EH (cell line): ENCODE data around the gene RGS7.
"Not testable (repeated sequence)": the region's sequence is repeated elsewhere in the genome, so short reads cannot be mapped to it uniquely, and the experiment has no call there.

Experiments
- DNase-seq: peaks from one replicate; pipeline ENCODE4 v3.0.0-alpha.2; 2015; ENCODE audit warnings: low read depth

Gene RGS7

DNA sequence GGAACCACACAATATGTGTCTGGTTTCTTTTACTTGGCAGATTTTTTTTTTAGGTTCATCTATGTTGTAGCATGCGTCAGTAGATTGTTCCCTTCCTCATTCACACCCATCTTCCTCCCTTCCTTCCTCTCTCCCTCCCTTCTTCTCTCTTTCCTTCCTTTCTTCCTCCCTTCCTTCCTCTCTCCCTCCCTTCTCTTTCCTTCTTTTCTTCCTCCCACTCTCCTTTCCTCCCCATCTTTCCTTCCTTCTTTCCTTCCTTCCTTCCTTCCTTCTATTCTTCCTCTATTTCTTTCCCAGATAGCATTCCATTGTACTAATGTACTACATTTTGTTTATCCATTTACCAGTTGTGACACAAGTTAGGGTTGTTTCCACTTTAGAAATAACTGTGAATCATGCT is 218.0 kb downstream of the RGS7 start:
- no peak for DNase-seq

- DNase-seq: no peak
These were observed 218.8 kb downstream of the RGS7 start for GRCh38 chr1:241138248-241138647.

GRCh38 chr1:241136389-241136788 is 220.6 kb downstream of the RGS7 start:
- no peak for DNase-seq

GRCh38 chr1:241131636-241132194 is 225.3 kb downstream of the RGS7 start:
- no peak for DNase-seq

DNA sequence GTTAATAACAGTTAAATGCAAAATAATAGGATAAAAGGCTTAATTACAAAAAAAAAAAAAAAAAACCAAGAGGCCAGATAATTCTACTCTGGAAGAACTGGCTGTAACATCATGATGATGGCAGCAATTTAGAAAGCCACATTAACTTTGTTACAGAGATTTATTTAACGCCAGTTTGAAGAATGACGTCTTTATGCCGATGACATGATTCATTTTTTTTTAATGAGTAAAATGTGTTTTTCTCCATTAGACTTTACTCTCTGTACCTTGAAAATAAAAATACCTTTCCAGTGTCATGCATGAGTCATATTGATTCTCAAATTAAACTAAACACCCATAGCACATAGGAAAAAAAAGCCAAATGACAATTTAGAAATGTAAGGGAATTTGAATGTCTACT is 226.1 kb downstream of the RGS7 start:
- peak; percentile 19 for DNase-seq

DNA sequence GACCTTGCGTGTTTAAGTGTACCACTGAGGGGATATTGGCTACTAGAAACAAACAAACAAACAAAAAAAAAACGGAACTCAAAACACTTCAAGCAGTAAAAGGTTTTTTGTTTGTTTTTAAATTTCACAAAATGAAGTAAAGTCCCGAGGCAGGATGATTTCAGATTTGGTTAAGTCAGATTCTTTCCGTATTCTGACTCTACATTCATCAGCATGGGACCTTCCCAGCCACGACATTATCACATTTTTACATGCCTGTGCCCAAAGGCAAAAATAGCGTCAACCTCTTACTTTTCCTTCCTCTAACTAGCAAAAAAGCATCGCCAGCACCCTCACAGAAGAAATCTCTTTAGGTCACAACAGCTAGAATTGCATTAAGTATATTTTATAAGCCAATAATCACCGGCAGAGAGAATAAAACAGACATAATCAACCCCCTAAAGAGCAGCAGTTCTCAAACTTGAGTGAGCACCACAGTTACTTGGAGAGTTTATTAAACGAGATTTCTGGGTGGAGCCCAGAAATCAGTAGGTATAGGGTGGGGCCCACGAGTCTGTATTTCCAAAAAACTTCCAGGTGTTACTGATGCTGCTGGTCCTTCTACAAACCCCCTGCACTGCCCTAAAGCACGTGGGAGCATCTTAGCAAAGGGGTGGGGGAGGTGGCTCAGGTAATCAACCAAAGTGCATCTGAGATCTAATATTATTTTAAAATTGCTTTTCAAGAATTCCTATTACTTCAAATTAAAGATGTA is 227.6 kb downstream of the RGS7 start:
- peak; percentile 8 for DNase-seq

- DNase-seq: no peak
These were observed 231.7 kb downstream of the RGS7 start for GRCh38 chr1:241125286-241125685.

GRCh38 chr1:241118049-241118448 is 239.0 kb downstream of the RGS7 start:
- DNase-seq: peak; percentile 38

- no peak for DNase-seq
These were observed 241.2 kb downstream of the RGS7 start for GRCh38 chr1:241115784-241116183.

DNA sequence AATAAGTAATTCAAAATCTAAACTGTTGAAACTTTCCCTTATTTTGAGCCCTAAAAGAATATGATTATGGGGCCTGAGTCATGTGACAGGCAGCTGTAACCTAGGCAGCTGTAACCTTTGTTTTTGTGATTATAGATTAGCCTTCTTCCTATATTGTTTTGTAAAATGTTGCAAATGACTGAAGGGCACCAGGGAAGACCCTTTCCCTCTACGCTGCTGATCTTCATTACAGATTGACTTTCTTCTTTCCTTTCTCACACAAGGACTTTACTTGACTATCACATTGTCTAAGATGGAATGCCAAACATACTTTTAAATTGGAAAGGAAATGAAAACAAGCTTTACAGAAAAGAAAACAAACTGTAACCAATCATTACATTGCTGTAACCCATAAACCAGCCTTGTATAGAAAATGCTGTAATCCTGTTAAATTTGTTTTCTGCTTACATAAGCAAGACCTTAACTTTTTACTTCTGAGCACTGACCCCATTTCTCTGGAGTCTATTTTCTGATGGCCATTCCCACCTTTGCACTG is 242.2 kb downstream of the RGS7 start:
- DNase-seq: peak; percentile 52

GRCh38 chr1:241113557-241113956 is 243.4 kb downstream of the RGS7 start:
- no peak for DNase-seq

DNA sequence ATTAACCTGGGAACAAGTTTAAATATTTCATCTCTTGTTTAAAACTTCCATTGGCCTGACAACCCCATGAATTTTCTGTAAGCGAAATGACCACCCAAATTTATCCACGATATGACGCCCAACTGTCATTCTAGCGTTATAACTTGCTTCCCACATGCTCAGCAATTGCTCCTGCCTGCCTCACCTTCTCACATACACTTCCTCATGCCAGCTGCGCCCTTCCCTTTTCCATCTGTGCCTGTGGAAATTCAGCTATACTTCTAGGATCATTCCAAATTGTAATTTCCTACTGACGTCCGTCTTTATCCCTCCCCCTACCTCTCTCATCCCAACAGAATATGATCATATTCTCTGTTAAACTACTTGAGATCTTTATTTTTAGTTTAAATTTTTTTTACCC is 248.0 kb downstream of the RGS7 start:
- no peak for DNase-seq

GRCh38 chr1:241105147-241105546 is 251.9 kb downstream of the RGS7 start:
- DNase-seq: no peak

GRCh38 chr1:241102664-241103063 is 254.3 kb downstream of the RGS7 start:
- DNase-seq: no peak

GRCh38 chr1:241101622-241102021 is 255.4 kb downstream of the RGS7 start:
- peak; percentile 48 for DNase-seq

- DNase-seq: no peak
These were observed 259.5 kb downstream of the RGS7 start for GRCh38 chr1:241097479-241097878.

- DNase-seq: no peak
These were observed 260.0 kb downstream of the RGS7 start for GRCh38 chr1:241096982-241097381.

DNA sequence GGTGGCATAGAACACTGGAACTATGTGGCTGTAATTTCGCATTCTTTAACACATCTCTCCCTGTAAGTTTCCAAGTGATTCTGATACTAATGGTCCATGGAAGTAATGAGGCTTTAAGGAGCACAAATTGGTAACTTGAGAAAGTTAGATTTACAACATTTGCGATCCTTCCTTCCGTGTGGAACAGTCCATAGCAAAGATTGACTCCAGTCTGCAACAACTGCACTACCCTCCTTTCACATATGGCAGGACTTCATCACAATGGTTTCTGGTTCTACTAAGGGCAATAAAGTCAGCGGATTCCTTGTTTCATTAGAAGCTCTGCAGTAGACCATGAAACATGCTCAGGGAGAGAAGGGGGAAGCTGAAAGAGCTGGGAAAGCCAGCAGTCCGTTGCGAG is 261.2 kb downstream of the RGS7 start:
- DNase-seq: no peak

- DNase-seq: no peak
These were observed 266.2 kb downstream of the RGS7 start for GRCh38 chr1:241090798-241091197.

GRCh38 chr1:241089066-241089465 is 267.9 kb downstream of the RGS7 start:
- DNase-seq: not testable (repeated sequence)

DNA sequence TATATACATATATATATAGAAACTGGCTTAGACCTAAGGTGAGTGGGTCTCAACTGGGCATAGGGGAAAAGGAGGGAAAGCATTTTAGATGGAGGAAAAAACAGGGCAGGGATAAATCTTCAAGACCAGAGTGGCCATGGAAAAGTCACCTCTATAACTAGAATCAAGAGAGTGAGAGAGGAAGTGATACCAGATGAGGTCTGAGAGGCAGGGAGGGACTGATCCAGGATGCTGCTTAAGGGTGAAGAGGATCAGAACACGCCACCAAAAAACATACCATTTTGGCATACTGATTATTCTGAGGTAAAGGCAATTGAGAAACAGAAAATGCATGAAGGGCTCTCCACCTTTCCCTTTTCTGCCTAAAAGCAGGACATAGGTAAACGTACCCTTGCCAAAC is 268.9 kb downstream of the RGS7 start:
- DNase-seq: not testable (repeated sequence)

DNA sequence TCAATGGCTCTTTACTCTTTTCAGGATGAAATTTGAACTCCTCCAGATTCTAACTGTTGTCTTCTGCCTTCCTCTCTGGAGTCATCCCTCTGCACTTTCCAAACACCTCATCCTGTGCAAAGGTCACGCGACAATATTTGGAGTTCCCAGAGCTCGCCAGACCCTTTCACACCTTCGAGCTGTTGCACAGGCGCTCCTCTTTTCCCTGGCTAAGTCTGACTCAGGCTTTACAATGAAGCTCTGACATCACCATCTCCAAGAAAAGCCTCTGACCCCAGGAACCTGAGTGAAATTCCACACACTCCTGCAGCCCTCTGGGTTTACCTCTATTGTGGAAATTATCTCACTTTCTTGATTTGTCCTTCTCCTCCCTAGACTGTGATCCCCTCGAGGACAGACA is 270.3 kb downstream of the RGS7 start:
- DNase-seq: no peak

GRCh38 chr1:241083285-241083684 is 273.7 kb downstream of the RGS7 start:
- no peak for DNase-seq

DNA sequence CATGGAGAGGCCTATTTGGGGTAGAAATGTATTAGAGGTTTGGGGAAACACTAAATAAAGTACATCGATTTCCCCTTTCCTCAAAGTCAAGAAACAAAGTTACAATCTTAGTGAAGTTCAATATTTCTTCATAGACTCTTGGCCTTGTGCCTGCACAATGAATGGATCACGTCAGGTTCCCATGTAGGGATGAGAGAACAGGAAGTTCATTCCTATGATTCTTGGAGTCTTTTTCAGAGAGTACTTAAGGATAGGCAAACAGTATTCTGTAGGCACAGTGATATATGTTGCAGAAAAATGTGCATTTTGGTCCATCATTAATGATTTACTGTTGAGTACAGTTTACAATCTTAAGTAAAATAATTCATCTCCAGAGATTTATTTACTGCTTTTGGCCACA is 275.5 kb downstream of the RGS7 start:
- DNase-seq: peak; percentile 72
